GM19351 (cell line): ENCODE measurements around the gene HSPA4.
A peak's percentile ranks its signal among the peaks of the same experiment; 100 is the strongest.
"Not testable (repeated sequence)": the region's sequence is repeated elsewhere in the genome, so short reads cannot be mapped to it uniquely, and the experiment has no call there.

Source experiments
- ATAC-seq: cut with Tn5 transposase; IDR thresholded peaks from one replicate; pipeline ENCODE4 v1.9.1; 2021; ENCODE audit warnings: mild to moderate bottlenecking, moderate library complexity; ENCODE audit not compliant: unreplicated experiment

The HSPA4 gene

GRCh38 chr5:133049726-133050048 lies 2.1 kb upstream of the HSPA4 start:
- no peak for ATAC-seq

GRCh38 chr5:133050521-133050920 lies 1.3 kb upstream of the HSPA4 start:
- no peak for ATAC-seq

- no peak for ATAC-seq
Measured at GRCh38 chr5:133051061-133051541, 712 bp upstream of the HSPA4 start.

- ATAC-seq, result peak; percentile 35
Measured at GRCh38 chr5:133052317-133053175, 733 bp downstream of the HSPA4 start.

- no peak for ATAC-seq
Measured at GRCh38 chr5:133053448-133053847, 1.6 kb downstream of the HSPA4 start.

GRCh38 chr5:133054697-133055471 lies 3.1 kb downstream of the HSPA4 start:
- ATAC-seq, result no peak

GRCh38 chr5:133056891-133057290 lies 5.1 kb downstream of the HSPA4 start:
- no peak for ATAC-seq

GRCh38 chr5:133059621-133060020 lies 7.8 kb downstream of the HSPA4 start:
- no peak for ATAC-seq

GRCh38 chr5:133062276-133062675 lies 10.5 kb downstream of the HSPA4 start:
- no peak for ATAC-seq

- ATAC-seq, result no peak
Measured at GRCh38 chr5:133063965-133064364, 12.2 kb downstream of the HSPA4 start.

GRCh38 chr5:133065471-133065870 lies 13.7 kb downstream of the HSPA4 start:
- no peak for ATAC-seq

- ATAC-seq, result no peak
Measured at GRCh38 chr5:133066045-133066444, 14.2 kb downstream of the HSPA4 start.

- no peak for ATAC-seq
Measured at GRCh38 chr5:133072021-133072420, 20.2 kb downstream of the HSPA4 start.

- ATAC-seq, result no peak
Measured at GRCh38 chr5:133075572-133076536, 24.0 kb downstream of the HSPA4 start.

- no peak for ATAC-seq
Measured at GRCh38 chr5:133079048-133079447, 27.2 kb downstream of the HSPA4 start.

- ATAC-seq, result no peak
Measured at GRCh38 chr5:133081036-133081435, 29.2 kb downstream of the HSPA4 start.

- no peak for ATAC-seq
Measured at GRCh38 chr5:133081703-133082102, 29.9 kb downstream of the HSPA4 start.

GRCh38 chr5:133082128-133082527 lies 30.3 kb downstream of the HSPA4 start:
- no peak for ATAC-seq

- ATAC-seq, result no peak
Measured at GRCh38 chr5:133083901-133084300, 32.1 kb downstream of the HSPA4 start.

- not testable (repeated sequence) for ATAC-seq
Measured at GRCh38 chr5:133085171-133085570, 33.4 kb downstream of the HSPA4 start.

GRCh38 chr5:133086366-133086875 lies 34.6 kb downstream of the HSPA4 start:
- ATAC-seq, result no peak
